ENCODE data around the gene NPY5R.

Gene NPY5R

DNA sequence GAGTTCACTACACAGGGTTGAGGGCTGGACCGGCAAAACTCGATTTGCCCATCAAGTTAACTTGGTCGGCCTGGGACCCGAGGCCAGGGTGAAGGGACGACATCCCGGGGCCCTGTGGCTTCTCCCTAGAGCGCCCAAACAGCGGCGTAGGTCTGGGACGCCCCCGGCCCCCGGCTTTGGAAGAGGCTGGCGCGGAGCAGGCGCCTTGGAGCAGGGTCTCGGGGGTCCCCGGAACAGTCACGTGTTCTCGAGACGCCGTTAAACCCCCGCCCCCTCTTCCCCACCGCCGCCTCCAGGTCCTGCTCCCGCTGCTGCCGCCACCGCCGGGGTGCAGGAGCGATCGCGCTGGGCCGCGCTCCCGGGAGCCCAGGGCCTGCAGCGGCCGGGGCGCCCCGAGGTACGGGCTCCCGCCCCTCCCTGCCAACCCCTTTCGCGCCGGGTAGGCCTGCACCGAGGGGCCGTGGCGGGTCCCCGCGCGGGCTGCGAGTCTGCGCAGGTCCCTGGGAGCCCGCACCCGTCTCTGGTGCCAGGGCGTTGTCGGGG is at the start of gene NPY5R:
Gene NPY5R (plus strand): TSS at position 289 of the 543 bp plus-strand sequence. CDS start 6,382 bp downstream, outside the sequence.
- DNase-seq (ENCODE audit: low read depth in 2 of 2) = no peak

DNA sequence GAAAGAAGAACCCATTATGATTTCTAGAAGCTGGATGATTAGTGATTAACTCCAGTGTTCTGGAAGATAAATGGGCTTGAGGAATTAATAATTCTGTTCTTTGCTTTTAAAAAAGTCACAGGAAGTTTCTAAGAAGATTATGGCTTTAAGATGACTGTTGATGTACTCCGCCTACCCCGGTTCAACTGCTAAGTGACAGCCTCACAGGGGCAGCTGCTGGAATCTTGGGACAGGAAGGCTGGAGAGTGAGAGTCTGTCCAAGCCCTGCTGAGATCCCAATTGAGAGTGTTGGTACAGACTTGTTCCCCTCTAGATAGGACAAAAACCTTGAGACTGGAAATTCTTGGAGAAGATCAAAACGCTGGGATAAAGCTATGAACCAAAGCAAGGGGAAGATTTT is 48.6 kb upstream of the NPY5R start:
- no peak for DNase-seq (ENCODE audit: low read depth in 2 of 2)

DNA sequence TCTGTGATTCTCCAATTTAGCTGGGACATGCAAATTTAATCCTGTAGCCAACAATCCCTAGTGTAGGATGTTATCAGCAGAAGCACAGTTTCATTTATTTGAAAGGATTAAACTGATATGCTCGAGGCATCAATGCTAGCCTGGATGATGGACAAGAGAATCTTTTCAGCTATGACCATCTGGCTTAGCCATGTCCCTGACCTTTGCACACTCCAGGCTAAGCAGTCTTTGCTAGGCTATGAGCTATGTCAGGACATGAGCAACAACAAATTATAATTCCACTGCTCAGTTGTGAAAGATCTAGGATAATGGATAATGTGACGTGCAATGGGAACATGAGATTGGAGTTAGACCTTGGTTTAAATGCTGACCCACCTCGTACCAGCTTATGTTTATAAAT is 43.2 kb upstream of the NPY5R start:
- no peak for DNase-seq (ENCODE audit: low read depth in 2 of 2)

DNA sequence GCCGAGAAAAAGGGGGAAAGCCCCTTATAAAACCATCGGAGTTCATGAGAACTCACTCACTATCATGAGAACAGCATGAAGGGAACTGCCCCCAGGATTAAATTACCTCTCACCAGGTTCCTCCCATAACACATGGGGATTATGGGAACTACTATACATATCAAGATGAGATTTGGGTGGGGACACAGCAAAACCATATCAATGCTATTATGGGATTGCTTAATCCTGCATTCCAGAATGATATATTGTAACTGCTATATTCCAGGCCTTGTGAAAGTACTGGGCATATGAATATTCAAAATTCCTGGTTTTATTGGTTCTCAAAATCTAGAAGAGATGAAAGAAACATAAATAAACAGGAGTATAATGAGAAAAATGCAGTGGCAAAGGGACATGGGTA is 40.6 kb upstream of the NPY5R start:
- DNase-seq (ENCODE audit: low read depth in 2 of 2) = no peak

DNA sequence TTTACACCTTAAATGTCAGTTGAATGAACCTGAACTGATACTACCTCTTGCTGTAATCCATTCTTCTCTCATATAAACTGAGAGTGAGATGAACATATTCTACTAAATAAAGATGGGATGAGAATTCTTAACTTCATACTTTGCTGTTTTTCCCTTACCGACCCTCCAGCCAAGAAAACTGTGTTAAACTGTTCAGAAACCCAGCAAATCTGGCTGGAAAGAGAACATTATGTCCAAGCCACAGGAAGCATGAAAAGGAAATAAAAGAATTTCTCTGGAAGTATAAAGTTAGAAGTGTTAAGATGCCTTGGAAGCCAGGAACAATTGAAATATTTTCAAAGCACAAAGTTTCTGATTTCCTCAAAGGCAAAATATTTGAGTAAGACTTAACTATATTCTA is 34.2 kb upstream of the NPY5R start:
- no peak for DNase-seq (ENCODE audit: low read depth in 2 of 2)

DNA sequence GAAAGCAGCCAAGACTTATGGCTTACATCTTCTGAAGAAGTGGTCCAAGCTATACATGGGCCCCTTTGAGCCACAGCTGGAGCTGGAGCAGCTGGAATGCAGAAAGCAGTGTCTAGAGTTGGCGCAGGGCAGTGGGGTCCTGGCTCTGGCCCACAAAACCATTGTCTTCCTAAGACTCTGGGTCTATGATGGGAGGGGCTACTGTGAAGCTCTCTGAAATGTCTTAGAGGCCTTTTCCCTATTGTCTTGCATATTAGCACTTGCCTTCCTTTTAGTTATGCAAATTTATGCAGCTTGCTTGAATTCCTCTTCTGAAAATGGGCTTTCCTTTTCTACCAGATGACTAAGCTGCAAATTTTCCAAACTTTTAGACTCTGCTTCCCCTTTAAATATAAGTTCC is 26.6 kb upstream of the NPY5R start:
- DNase-seq (ENCODE audit: low read depth in 2 of 2) = no peak

DNA sequence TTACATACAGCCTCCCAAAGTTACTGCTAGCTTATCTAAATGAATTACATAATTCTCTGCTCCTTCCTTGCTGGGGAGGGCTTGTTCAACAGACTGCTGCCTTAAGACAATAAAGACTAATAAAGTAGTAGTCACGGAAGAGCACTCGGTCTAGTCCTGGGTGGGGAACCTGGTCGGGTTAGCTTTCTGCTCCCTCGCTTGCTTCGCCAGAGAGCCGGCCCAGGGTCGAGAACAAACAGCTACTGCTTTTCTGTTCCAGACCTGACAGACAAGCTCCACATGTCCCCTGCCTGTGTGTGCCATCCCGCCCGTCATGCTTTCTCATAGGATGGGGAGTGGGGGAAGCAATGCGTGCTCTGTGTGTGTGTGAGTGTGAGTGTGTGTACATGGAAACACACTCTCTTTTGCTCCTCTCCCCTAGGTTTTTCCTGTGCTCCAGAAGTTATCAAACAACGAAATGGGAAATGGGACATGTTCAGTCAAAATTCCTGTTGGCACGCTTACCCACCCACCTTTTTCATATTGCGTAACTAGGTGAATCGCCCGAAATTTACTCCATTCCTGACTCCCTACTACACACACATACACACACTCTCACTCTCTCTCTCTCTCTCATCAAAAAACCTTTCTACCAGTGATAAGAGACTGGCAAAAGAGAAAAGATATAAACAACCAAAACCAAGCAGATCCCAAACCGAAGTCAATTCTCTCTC is 12.6 kb upstream of the NPY5R start:
- no peak for DNase-seq (ENCODE audit: low read depth in 2 of 2)

DNA sequence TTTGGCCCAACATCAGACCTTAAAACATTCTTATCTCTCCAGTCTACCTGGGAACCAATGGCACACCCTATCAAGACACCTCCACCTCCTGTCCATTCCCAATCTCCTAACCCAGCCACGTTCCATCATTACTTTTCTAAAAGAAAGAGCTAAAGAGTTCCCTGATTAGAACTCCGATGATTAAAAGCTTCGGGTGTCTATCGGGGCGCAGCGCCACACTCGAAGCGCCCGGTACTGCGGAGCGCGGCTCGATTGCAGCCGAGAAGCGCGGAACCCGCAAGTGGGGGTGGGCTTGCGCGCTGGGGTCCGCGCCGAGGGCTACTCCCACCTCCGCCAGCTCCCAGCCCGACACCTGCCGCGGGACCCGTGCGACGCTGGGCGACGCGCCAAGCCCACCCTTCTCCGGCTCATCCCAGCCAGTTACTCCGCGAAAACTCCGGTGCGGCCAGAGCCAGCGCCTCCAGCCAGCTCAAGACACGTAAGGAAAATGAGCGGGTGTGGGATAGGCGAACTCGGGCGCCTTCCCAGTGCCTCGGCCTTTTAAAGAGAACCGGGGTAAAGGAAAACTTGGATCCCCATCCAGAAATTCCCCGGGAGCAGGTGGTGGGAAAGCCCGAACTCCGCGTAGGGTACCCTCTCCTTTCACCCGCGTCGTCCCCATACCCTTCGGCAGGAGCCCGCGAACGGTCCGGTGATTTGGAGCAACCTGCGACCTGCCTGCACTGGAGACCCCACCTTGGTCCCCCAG is 11.9 kb upstream of the NPY5R start:
- DNase-seq (ENCODE audit: low read depth in 2 of 2) = no peak

DNA sequence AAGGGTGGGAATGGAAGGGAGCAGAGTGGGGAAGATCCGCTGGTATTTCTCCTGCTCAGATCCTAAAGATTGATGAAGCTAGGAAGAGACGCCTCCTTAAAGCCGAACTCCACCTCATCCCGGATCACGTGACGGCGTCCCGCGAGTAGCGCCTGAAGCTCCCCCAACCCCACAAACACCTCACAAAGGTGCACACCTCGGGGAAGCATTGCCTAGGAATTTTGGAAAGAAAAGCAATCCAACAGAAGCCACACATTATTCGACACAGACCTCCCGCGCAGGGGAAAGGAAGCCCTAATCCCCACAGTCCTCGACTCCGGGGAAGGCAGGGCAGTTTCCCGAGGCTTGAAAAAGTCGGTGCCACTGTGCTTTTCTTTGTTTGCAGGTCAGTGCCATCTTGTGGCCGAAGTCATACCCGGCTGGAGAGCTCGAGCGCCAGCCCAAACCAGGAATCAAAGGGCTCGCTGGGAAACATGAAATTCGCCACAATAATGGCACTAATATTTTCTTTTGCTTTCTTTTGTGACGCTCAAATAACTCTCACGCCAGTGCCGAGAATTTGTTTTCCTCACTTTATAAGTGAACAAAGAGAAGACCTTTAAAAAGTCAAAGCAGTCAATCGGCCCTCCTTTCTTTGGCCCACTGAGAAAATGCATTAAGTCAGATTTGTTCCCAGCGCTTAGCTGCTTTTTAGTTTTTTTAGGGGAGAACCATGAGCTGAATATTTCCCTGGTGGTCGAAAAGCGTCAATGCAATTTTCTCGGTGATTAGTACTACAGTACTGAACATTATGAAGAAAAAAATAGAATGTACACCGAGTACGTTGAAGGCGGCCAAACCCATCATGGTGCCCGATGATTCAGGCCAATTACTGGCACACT is 10.9 kb upstream of the NPY5R start, which contains the start of gene NPY1R:
Gene NPY1R (minus strand): TSS at position 71 of the 881 bp plus-strand sequence. CDS start 6,042 bp downstream, outside the sequence.
- peak; percentile 29 to 49 for DNase-seq (ENCODE audit: low read depth in 2 of 2)

DNA sequence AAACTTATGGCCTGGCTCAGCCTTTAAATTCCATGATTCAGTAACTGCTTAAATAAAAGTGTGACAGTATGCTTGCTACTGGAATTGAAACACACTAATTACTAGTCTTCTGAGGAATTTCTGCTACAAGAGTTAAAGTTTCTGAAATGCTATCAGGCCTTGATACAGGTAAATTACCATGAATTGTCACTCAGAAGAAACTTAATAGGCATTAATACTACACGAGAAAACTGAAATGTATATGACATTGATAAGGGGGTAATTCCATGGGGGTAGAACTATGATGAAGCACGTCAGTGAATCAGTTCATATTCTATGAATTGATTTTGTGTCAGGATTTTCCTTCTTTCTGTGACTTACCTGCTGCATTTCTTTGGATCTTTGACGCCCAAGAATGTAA is 8.3 kb upstream of the NPY5R start:
- no peak for DNase-seq (ENCODE audit: low read depth in 2 of 2)

DNA sequence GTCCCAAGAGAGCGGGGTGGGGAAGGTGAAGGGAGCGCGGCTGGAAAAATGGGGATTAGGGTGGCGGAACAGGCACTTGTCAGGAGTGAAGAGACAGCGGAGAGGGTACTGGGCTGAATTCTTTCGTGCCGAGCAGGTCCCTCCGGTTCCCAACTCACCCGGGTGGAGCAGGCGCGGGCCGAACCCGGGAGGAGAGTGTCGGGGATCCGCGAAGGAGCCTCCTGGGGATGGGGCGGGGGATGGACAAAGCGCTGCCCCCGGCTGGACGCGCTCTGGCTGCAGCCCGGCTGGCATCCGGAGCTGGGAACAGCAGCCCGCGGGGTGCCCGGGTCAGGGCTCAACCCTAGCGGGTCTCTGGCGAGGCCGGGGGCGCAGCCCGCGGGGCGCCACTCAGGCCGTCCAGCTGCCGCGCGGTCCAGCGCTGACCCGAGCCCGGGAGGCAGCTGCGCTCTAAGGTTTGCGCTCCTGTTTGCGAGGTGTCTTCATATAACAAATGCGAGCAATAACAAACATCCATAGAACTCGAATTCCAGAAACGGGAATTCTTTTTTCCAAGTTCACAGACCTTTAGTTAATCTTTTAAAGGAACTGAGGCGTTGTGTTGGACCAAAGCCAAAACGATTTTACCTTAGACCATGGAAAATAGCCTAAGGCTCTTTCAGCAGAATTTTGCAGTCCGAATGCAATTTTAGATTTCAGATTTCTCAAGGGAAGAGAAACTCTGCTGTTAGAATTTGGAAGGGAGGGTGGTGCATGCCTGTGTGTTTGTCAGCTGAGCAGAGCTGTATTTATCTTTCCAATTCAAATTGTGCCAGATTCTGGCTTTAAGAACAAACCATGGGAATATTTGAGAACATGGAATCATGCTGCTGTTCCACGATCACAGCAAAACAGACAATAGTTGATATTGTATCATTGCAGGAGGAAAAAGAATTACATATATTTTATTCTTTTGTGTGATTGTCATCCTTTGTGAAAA is 744 bp downstream of the NPY5R start:
- no peak for DNase-seq (ENCODE audit: low read depth in 2 of 2)

DNA sequence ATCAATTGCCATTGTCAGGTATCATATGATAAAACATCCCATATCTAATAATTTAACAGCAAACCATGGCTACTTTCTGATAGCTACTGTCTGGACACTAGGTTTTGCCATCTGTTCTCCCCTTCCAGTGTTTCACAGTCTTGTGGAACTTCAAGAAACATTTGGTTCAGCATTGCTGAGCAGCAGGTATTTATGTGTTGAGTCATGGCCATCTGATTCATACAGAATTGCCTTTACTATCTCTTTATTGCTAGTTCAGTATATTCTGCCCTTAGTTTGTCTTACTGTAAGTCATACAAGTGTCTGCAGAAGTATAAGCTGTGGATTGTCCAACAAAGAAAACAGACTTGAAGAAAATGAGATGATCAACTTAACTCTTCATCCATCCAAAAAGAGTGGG is 7.0 kb downstream of the NPY5R start:
- no peak for DNase-seq (ENCODE audit: low read depth in 2 of 2)

DNA sequence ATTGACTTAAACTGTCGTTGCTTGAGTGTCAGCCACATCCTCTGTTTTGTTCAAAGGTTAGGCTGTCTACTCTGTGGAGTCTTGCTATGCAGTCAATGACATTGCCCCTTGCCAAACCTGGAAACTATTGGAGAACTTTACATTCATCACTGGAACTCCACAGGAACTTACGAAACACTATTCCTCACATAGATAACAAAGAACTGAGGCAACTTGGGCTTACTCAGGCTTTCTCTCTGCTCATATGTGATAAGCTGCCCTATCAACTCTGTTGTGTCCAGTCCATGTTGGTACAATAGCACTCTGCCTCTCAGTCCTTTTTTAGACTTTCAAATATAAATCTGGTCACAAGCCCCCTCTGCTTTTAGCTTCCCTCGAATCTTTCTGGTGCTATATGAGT is 9.4 kb downstream of the NPY5R start:
- DNase-seq (ENCODE audit: low read depth in 2 of 2) = no peak

DNA sequence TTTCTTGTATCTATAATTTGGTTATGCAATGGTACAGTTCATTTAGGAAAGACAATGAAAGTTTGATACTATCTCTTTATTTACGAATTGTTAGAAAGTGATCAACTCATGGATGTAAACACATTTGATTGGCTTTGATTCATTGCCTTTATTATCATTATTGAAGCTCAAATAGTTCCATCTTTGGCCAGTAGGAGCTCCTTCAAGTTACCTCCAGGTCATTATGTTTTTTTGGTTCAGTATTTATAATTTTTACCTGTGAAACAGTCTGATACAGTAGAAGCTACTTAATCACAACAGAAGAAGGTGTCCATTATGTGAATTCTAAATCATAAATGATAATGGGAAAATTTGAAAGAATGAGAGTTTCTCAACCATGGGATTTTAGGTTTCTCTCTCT is 12.4 kb downstream of the NPY5R start:
- DNase-seq (ENCODE audit: low read depth in 2 of 2) = no peak

DNA sequence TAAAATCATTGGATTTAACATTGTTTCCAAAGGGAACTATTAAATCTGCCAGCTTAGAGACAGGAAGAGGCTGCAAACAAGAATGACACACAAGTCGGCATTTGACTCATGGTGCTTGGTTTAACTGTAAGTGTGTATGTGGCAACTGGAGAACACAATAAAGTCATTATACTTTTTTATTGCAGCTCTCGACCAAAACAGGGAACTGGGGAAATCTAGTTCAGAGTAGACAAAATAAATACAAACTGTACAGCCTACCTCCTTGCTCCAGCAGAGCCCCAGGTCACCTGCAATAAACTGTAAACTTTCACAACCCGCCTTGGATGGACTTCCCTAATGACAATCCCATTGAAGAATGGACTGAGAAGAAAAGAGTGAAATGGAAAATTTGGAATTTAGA is 24.0 kb downstream of the NPY5R start:
- DNase-seq (ENCODE audit: low read depth in 2 of 2) = no peak

DNA sequence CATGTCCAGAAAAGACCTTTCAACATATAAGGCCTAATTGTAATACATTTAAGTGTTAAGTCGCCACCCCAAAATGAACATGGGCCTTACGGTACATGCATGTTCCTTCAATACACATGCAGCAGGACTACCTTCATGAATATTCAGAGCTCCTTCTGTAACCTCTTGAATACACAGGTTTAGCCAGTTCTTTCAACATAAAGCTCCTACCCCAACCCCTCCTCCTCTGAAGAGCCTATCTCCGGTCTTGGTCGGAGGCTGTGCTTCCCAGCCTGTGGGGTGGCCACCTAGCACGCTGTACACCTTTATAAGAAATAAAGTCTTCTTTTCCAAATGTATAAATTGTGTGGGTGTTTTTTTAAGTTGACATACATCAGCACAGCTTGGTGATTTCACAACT is 28.3 kb downstream of the NPY5R start:
- DNase-seq (ENCODE audit: low read depth in 2 of 2) = no peak

DNA sequence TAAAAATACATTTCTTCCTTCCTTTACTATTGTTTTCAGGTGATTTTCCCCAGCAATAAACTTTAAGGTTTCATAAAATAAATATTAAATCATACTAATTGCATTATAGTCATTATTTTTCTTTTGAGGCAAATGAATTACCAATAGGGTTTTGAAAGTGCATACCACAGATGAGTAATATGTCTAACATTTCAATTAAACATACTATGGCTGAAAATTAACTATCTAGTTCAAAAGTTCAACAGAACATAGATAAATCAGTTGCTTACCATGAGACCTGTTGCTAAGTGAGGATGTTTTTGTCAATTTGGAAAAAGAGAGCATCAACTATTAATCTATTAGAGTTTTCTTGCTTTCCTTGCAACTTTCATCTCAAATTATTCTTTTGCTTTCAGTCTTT is 35.0 kb downstream of the NPY5R start:
- DNase-seq (ENCODE audit: low read depth in 2 of 2) = no peak

DNA sequence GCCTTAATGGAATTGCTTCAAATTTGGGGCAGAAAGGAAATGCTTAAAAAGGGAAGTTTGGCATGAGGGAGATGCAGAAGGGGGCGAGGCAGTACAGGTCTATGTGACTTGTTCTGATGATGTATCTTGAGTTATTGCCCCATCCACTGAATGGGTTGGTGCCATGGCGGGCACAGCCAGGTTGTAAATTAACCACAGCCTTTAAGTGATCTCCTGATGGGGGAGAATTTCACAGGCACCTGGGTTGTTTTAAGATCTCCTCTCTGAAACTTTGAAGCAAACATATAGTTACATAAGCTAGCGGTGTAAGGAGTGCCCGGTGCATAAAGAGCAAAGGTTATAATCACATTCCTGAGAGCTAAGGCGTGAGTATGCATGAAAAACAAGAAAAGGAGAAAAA is 37.0 kb downstream of the NPY5R start:
- DNase-seq (ENCODE audit: low read depth in 2 of 2) = no peak

DNA sequence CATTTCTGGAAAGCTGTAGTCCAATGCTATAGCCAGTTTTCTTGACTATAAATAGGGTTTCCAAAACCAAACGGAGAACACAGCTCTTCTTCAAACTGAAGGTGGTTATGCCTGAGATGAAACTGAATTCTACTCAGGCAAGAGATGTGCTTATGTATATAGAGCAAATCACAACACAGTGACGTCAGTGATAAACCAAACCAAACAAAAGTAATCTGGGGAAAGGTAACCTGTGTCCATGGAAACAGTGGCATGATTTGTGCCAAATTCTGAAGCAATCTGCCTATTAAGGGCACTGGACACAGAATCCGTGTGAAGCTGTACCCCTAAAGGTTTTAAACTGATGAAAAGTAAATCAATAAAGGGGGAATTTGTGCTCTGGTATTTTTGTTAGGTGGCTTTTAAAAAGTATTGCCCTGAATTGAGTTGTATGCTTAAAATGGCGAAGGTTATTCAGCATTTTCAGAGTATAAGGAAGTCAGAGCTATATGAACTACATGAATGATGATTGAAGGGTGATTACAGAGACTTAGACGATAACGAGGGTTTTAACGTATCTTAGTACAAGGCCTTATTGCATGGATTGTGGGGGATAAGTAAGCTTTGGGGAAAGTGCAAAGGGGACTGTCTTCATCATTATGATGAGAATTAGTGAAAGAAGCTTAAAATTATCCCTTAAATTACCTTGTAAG is 38.6 kb downstream of the NPY5R start:
- no peak for DNase-seq (ENCODE audit: low read depth in 2 of 2)

DNA sequence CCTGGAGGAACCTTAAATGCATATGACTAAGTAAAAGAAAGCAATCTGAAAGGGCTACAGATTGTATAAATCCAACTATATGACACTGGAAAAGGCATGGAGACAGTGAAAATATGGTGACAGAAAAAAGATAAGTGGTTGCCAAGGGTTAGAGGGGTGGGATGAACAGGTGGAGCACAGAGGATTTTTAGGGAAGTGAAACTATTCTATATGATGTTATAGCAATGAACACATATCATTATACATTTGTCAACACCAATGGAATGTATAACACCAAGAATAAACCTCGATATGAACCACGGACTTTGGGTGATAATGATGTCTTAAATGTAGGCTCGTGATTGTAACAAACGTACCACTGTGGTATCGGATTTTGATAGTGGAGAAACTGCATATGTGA is 40.7 kb downstream of the NPY5R start:
- DNase-seq (ENCODE audit: low read depth in 2 of 2) = no peak
